Neutrophil (primary cell): ENCODE results near the gene CRPPA.

Experiments
- H3K27ac ChIP-seq: fragments of 200-600 bp; sonication (generic); 2 replicates; pipeline ENCODE4 v1.5.1; 2016; ENCODE audit warnings: mild to moderate bottlenecking, moderate library complexity
- H3K27me3 ChIP-seq: fragments of 200-600 bp; sonication (generic); 2 replicates; pipeline ENCODE4 v1.6.0; 2016; ENCODE audit warnings: mild to moderate bottlenecking
- H3K36me3 ChIP-seq: fragments of 200-600 bp; sonication (generic); 2 replicates; pipeline ENCODE4 v1.5.1; 2017
- H3K4me1 ChIP-seq, 2 experiments: fragments of 200-600 bp in 1 of 2; sonication (generic) in 1 of 2; 1 replicate in 1 of 2; 2 replicates in 1 of 2; pipeline versions ENCODE4 v1.5.1 to v1.6.1; 2013 to 2016; ENCODE audit warnings: low read depth in 1 of 2, low read length in 1 of 2, mild to moderate bottlenecking in 1 of 2, moderate library complexity in 1 of 2; ENCODE audit not compliant: control insufficient read depth in 1 of 2, insufficient read depth in 1 of 2
- H3K4me3 ChIP-seq, 2 experiments: fragments of 200-600 bp in 1 of 2; sonication (generic) in 1 of 2; 1 replicate in 1 of 2; 2 replicates in 1 of 2; pipeline ENCODE4 v1.5.1; 2013 to 2016; ENCODE audit warnings: low read depth in 1 of 2, low read length in 1 of 2, mild to moderate bottlenecking in 1 of 2, moderate library complexity in 1 of 2
- H3K9me3 ChIP-seq: fragments of 200-600 bp; sonication (generic); 2 replicates; pipeline ENCODE4 v1.5.1; 2016
- TF ChIP-seq, protein P1 (sequence below): fragments of 200-600 bp; sonication (generic); IDR thresholded peaks from 2 replicates; pipeline ENCODE4 v1.5.1; 2016; ENCODE audit warnings: antibody characterized with exemption

Gene CRPPA

DNA sequence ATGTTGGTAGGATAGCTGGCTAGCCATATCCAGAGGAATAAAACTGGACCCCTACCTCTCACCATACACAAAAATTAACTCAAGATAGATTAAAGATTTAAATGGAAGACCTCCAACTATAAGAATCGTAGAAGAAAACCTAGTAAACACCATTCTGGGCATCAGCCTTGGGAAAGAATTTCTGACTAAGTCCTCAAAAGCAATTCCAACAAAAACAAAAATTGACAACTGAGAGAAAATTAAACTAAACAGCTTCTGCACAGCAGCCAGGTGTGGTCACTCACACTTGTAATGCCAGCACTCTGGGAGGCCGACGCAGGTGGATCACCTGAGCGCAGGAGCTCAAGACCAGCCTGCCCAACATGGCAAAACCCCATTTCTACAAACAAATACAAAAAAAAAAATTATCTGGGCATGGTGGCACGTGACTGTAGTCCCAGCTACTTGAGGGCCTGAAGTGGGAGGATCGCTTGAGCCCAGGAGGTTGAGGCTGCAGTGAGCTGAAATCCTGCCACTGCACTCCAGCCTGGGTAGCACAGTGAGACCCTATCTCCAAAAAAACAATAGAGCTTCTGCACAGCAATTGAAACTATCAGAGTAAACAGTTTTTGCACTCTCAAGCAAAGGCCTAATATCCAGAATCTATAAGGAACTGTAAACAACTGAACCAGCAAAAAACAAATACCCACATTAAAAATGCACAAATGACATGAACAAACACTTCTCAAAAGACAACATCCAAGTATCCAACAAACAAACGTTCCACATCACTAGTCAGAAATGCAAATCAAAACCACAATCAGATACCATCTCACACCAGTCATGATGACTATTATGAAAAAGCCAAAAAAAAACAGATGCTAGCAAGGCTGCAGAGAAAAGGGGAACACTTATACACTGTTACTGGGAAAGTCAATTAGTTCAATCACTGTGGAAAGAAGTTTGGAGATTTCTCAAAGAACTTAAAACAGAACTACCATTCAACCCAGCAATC lies 4.8 kb downstream of the CRPPA start:
- Histone ChIP-seq H3K4me3 (no peak overlapping the region), H3K36me3 (no peaks in the 10 kb centered on the region), H3K27me3 (peaks cover 7% of the 10 kb centered on the region), H3K9me3 (no peaks in the 10 kb centered on the region), H3K4me1 (peaks cover 16 to 18% of the 10 kb centered on the region in 2 experiments), H3K27ac (no peak overlapping the region)
- TF ChIP-seq, protein P1, sequence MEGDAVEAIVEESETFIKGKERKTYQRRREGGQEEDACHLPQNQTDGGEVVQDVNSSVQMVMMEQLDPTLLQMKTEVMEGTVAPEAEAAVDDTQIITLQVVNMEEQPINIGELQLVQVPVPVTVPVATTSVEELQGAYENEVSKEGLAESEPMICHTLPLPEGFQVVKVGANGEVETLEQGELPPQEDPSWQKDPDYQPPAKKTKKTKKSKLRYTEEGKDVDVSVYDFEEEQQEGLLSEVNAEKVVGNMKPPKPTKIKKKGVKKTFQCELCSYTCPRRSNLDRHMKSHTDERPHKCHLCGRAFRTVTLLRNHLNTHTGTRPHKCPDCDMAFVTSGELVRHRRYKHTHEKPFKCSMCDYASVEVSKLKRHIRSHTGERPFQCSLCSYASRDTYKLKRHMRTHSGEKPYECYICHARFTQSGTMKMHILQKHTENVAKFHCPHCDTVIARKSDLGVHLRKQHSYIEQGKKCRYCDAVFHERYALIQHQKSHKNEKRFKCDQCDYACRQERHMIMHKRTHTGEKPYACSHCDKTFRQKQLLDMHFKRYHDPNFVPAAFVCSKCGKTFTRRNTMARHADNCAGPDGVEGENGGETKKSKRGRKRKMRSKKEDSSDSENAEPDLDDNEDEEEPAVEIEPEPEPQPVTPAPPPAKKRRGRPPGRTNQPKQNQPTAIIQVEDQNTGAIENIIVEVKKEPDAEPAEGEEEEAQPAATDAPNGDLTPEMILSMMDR: no peak

GRCh38 chr7:16412274-16413254 lies 8.8 kb downstream of the CRPPA start:
- TF ChIP-seq, protein P1: no peak
- Histone ChIP-seq H3K9me3 (no peaks in the 10 kb centered on the region), H3K36me3 (no peaks in the 10 kb centered on the region), H3K27ac (no peak overlapping the region), H3K4me1 (no peaks in the 10 kb centered on the region), H3K4me3 (no peak overlapping the region), H3K27me3 (no peaks in the 10 kb centered on the region)

- no peaks in the 10 kb centered on the region for H3K27me3 ChIP-seq
- TF ChIP-seq, protein P1: no peak
- H3K4me1 ChIP-seq: no peaks in the 10 kb centered on the region
- H3K27ac ChIP-seq: no peak overlapping the region
- no peaks in the 10 kb centered on the region for H3K9me3 ChIP-seq
- no peaks in the 10 kb centered on the region for H3K36me3 ChIP-seq
- no peak overlapping the region for H3K4me3 ChIP-seq
Measured at GRCh38 chr7:16411391-16411790, 9.9 kb downstream of the CRPPA start.

GRCh38 chr7:16409777-16410176 lies 11.6 kb downstream of the CRPPA start:
- Histone ChIP-seq H3K9me3 (no peaks in the 10 kb centered on the region), H3K27me3 (no peaks in the 10 kb centered on the region), H3K36me3 (no peaks in the 10 kb centered on the region), H3K4me3 (no peak overlapping the region), H3K27ac (no peak overlapping the region), H3K4me1 (no peaks in the 10 kb centered on the region)
- TF ChIP-seq, protein P1: no peak

DNA sequence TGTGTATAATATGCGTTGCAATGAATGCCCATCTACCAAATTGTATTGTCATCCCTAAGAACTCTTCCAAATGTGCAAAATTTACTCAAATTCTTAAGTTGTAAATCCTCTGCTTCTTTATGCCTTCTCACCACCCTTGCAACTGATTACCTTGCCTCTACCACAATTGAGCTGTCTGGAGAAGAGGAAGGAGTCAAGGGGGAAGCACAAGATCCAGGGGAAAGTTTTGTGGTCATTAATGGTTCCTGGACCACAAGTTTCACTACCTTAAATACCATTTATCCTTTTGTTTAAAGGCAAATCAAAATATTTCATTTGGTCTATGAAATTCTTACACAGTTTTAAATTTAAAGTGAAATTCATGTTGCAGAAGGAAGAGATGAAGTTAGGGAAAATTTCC lies 16.7 kb downstream of the CRPPA start:
- no peaks in the 10 kb centered on the region for H3K4me1 ChIP-seq
- peaks cover 10% of the 10 kb centered on the region for H3K9me3 ChIP-seq
- H3K36me3 ChIP-seq: no peaks in the 10 kb centered on the region
- TF ChIP-seq, protein P1: no peak
- H3K27me3 ChIP-seq: no peaks in the 10 kb centered on the region
- no peak overlapping the region for H3K27ac ChIP-seq
- no peak overlapping the region for H3K4me3 ChIP-seq
